GM13976 (cell line): Measurements from ENCODE around the gene DEFB126.
"Not testable (repeated sequence)": the region's sequence is repeated elsewhere in the genome, so short reads cannot be mapped to it uniquely, and the experiment has no call there.

ENCODE experiments used
- DNase-seq: peaks from one replicate; pipeline ENCODE4 v3.0.0; 2012; ENCODE audit warnings: low spot score
- CTCF ChIP-seq: IDR thresholded peaks from 2 replicates; pipeline ENCODE4 v1.5.1; 2012; ENCODE audit warnings: borderline replicate concordance, mild to moderate bottlenecking; ENCODE audit not compliant: insufficient read depth; ENCODE audit errors: extremely low read depth, missing control alignments, control extremely low read depth
- in situ Hi-C: fragments of 300-500 bp; cut with MboI; formaldehyde crosslinking; loops from one replicate; pipeline ENCODE4 v1.12.0; 2022; ENCODE audit warnings: low sequenced_read_pairs, mixed read lengths, inconsistent platforms; ENCODE audit not compliant: unreplicated experiment

Gene DEFB126

GRCh38 chr20:142290-142689 lies at the start of gene DEFB126:
TSS of gene DEFB126 (plus strand) at chr20:142590. CDS start at chr20:142629, 39 bp downstream.
- DNase-seq, result no peak
- in situ Hi-C loops, result no loop called here
- no peak for TF ChIP-seq CTCF

- DNase-seq, result no peak
- TF ChIP-seq CTCF, result no peak
- in situ Hi-C loops, result no loop called here
Measured at GRCh38 chr20:93641-94040, 48.7 kb upstream of the DEFB126 start.

- no peak for TF ChIP-seq CTCF
- in situ Hi-C loops, result no loop called here
- no peak for DNase-seq
Measured at GRCh38 chr20:95215-95614, 47.2 kb upstream of the DEFB126 start.

- in situ Hi-C loops, DNase-seq: not testable (repeated sequence)
Measured at GRCh38 chr20:97691-98090, 44.7 kb upstream of the DEFB126 start.

GRCh38 chr20:101975-102374 lies 40.4 kb upstream of the DEFB126 start:
- no peak for DNase-seq
- in situ Hi-C loops, result no loop called here

GRCh38 chr20:103456-103855 lies 38.9 kb upstream of the DEFB126 start:
- in situ Hi-C loops, result no loop called here
- TF ChIP-seq CTCF, result no peak
- no peak for DNase-seq

More at GRCh38 chr20:101975-102374, 40.4 kb upstream of the DEFB126 start:
- TF ChIP-seq CTCF, result no peak

GRCh38 chr20:112396-112795 lies 30.0 kb upstream of the DEFB126 start:
- DNase-seq, result no peak
- TF ChIP-seq CTCF, result no peak
- in situ Hi-C loops, result no loop called here

- in situ Hi-C loops, result no loop called here
- TF ChIP-seq CTCF, result no peak
- no peak for DNase-seq
Measured at GRCh38 chr20:117518-117917, 24.9 kb upstream of the DEFB126 start.

GRCh38 chr20:129786-130323 lies 12.5 kb upstream of the DEFB126 start:
- in situ Hi-C loops, DNase-seq: not testable (repeated sequence)
